GM13977 (cell line): Measurements from ENCODE around the gene CACNA1B.
A peak's percentile ranks its signal among the peaks of the same experiment; 100 is the strongest.

Experiments
- DNase-seq: peaks from one replicate; pipeline ENCODE4 v3.0.0; 2012; ENCODE audit warnings: low spot score
- CTCF ChIP-seq: IDR thresholded peaks from 2 replicates; pipeline ENCODE4 v1.5.1; 2012; ENCODE audit warnings: mild to moderate bottlenecking, control low read depth; ENCODE audit not compliant: insufficient read depth; ENCODE audit errors: extremely low read depth, missing control alignments
- in situ Hi-C: fragments of 300-500 bp; cut with MboI; formaldehyde crosslinking; loops from one replicate; pipeline ENCODE4 v1.12.0; 2022; ENCODE audit warnings: low sequenced_read_pairs, low pct_unique_long_range_greater_than_20kb, mixed read lengths, inconsistent platforms; ENCODE audit not compliant: unreplicated experiment

Gene CACNA1B

GRCh38 chr9:138097501-138097991 is 220.0 kb downstream of the CACNA1B start:
- in situ Hi-C loops = no loop called here
- no peak for TF ChIP-seq CTCF
- DNase-seq = no peak

- TF ChIP-seq CTCF = no peak
- in situ Hi-C loops = no loop called here
- no peak for DNase-seq
Observed at GRCh38 chr9:138098116-138098907, 220.7 kb downstream of the CACNA1B start.

- in situ Hi-C loops = no loop called here
- no peak for DNase-seq
Observed at GRCh38 chr9:138098908-138099791, 221.6 kb downstream of the CACNA1B start.

GRCh38 chr9:138099803-138100598 is 222.4 kb downstream of the CACNA1B start:
- TF ChIP-seq CTCF = no peak
- no peak for DNase-seq
- in situ Hi-C loops = no loop called here

More at GRCh38 chr9:138098908-138099791, 221.6 kb downstream of the CACNA1B start:
- no peak for TF ChIP-seq CTCF

GRCh38 chr9:138100711-138101350 is 223.2 kb downstream of the CACNA1B start:
- in situ Hi-C loops = no loop called here
- no peak for DNase-seq
- TF ChIP-seq CTCF = peak; percentile 37
